GM19328 (cell line): ENCODE measurements around the gene MEX3B.
"Not testable (repeated sequence)": the region's sequence is repeated elsewhere in the genome, so short reads cannot be mapped to it uniquely, and the experiment has no call there.

Experiments
- ATAC-seq: cut with Tn5 transposase; IDR thresholded peaks from one replicate; pipeline ENCODE4 v1.9.1; 2021; ENCODE audit warnings: mild to moderate bottlenecking, moderate library complexity; ENCODE audit not compliant: unreplicated experiment

MEX3B gene

GRCh38 chr15:82014989-82015388 is 30.8 kb downstream of the MEX3B start:
- ATAC-seq: no peak

- ATAC-seq: no peak
Observed at GRCh38 chr15:82012908-82013307, 32.9 kb downstream of the MEX3B start.

GRCh38 chr15:82005239-82005638 is 40.6 kb downstream of the MEX3B start:
- no peak for ATAC-seq

GRCh38 chr15:82003916-82004315 is 41.9 kb downstream of the MEX3B start:
- ATAC-seq: no peak

GRCh38 chr15:81995081-81995480 is 50.7 kb downstream of the MEX3B start:
- not testable (repeated sequence) for ATAC-seq

GRCh38 chr15:81992523-81992922 is 53.3 kb downstream of the MEX3B start:
- no peak for ATAC-seq
